Fibroblast of lung (primary cell): Measurements from ENCODE around the gene TMC1. TPM values are rescaled to one million over a fixed set of nuclear protein-coding genes. Genes with fewer than 3 reads are reported as not detected.
A peak's percentile ranks its signal among the peaks of the same experiment; 100 is the strongest.

Experiments
- DNase-seq, 2 donors: peaks; one replicate each; pipeline versions ENCODE4 v3.0.0 to v3.0.0-alpha.2; 2010; ENCODE audit warnings: low read depth in 2 of 2
- H2AFZ ChIP-seq: 2 replicates; pipeline ENCODE4 v1.5.1; 2012; ENCODE audit warnings: low read length, control low read depth, inconsistent platforms
- H3K27ac ChIP-seq: 2 replicates; pipeline ENCODE4 v1.5.1; 2011; ENCODE audit warnings: low read length, control low read depth; ENCODE audit not compliant: insufficient read depth
- H3K27me3 ChIP-seq: 2 replicates; pipeline ENCODE4 v1.5.1; 2011; ENCODE audit warnings: mild to moderate bottlenecking, low read length; ENCODE audit not compliant: control insufficient read depth, insufficient read depth
- H3K36me3 ChIP-seq: 2 replicates; pipeline ENCODE4 v1.5.1; 2011; ENCODE audit warnings: low read length; ENCODE audit not compliant: control insufficient read depth, insufficient read depth
- H3K4me1 ChIP-seq: 2 replicates; pipeline ENCODE4 v1.5.1; 2011; ENCODE audit warnings: low read length; ENCODE audit not compliant: control insufficient read depth, insufficient read depth; ENCODE audit errors: extremely low read depth
- H3K4me2 ChIP-seq: 2 replicates; pipeline ENCODE4 v1.5.1; 2011; ENCODE audit warnings: low read length, control low read depth; ENCODE audit not compliant: insufficient read depth; ENCODE audit errors: extremely low read depth
- H3K4me3 ChIP-seq, 4 experiments: fragments of 200-600 bp in 1 of 4; sonication (generic) in 1 of 4; replicated peaks in 1 of 4; 2 replicates each; pipeline ENCODE4 v1.5.1; 2011 to 2016; ENCODE audit warnings: low read length in 4 of 4, low read depth in 3 of 4, mild to moderate bottlenecking in 3 of 4, control low read depth in 2 of 4, inconsistent platforms in 1 of 4, mixed read lengths in 1 of 4; ENCODE audit not compliant: insufficient read depth in 1 of 4; ENCODE audit errors: control extremely low read depth in 1 of 4
- H3K79me2 ChIP-seq: 2 replicates; pipeline ENCODE4 v1.5.1; 2012; ENCODE audit warnings: mild to moderate bottlenecking, low read length, inconsistent platforms; ENCODE audit not compliant: control insufficient read depth, insufficient read depth
- H3K9ac ChIP-seq: 2 replicates; pipeline ENCODE4 v1.5.1; 2011; ENCODE audit warnings: mild to moderate bottlenecking, low read length, control low read depth; ENCODE audit not compliant: insufficient read depth
- H3K9me3 ChIP-seq: 2 replicates; pipeline ENCODE4 v1.5.1; 2012; ENCODE audit warnings: low read depth, low read length; ENCODE audit not compliant: control insufficient read depth, insufficient read depth
- H4K20me1 ChIP-seq: 2 replicates; pipeline ENCODE4 v1.5.1; 2011; ENCODE audit warnings: low read length; ENCODE audit not compliant: control insufficient read depth, insufficient read depth; ENCODE audit errors: extremely low read depth
- CTCF ChIP-seq, 2 donors: IDR thresholded peaks in 1 of 2; conservative IDR thresholded peaks in 1 of 2; 1 replicate in 1 of 2; 2 replicates in 1 of 2; pipeline ENCODE4 v1.5.1; 2011 to 2012; ENCODE audit warnings: low read length in 2 of 2, control low read depth in 1 of 2, inconsistent platforms in 1 of 2, low read depth in 1 of 2, mild to moderate bottlenecking in 1 of 2
- EZH2 ChIP-seq: IDR thresholded peaks from 2 replicates; pipeline ENCODE4 v1.5.1; 2012; ENCODE audit warnings: low read length, control low read depth, mild to moderate bottlenecking; ENCODE audit errors: missing control alignments
- polyA plus RNA-seq, 2 donors: library from polyadenylated mRNA; depleted of rRNA in 1 of 2; stranded (reverse) in 1 of 2; unstranded in 1 of 2; fragments of >200 nt; gene quantifications; 2 replicates each; pipeline ENCODE4 v1.2.1, GENCODE V29; 2011 to 2012; ENCODE audit warnings: missing spikeins in 1 of 2
- total RNA-seq: library from RNA; depleted of rRNA; stranded (reverse); fragments of >200 nt; gene quantifications from 2 replicates; pipeline ENCODE4 v1.2.1, GENCODE V29; 2014

TMC1 gene
- total and polyA plus RNA-seq, 2 donors (not counting 1 experiment from before 2014, with no cell fraction given): 0.27 to 0.33 TPM

DNA sequence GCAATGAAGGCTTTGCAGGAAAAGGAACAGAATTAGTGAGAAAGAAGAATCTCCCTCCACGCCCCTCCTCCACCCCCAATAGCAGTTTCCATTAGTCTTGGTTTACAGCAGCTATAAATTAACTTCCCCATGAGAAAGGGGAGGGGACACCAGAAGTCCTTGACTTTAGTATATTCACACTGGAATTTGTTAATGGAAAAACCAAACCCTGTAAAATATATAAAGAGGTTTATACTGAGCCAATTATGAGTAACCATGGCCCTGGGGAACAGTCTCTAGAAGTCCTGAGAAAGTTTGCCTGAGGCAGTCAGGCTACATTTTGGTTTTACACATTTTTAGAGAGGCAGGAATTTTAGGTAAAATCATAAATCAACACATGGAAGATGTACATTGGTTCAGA lies 342.9 kb downstream of the TMC1 start:
- no peak overlapping the region for H2AFZ ChIP-seq
- H3K4me3 ChIP-seq: no peak overlapping the region
- H3K4me1 ChIP-seq: no peaks in the 10 kb centered on the region
- H3K9me3 ChIP-seq: no peaks in the 10 kb centered on the region
- no peak overlapping the region for H3K27ac ChIP-seq
- H3K9ac ChIP-seq: no peak overlapping the region
- H3K4me2 ChIP-seq: no peak overlapping the region
- no peak for DNase-seq
- no peaks in the 10 kb centered on the region for H3K27me3 ChIP-seq
- no peaks in the 10 kb centered on the region for H3K79me2 ChIP-seq
- H4K20me1 ChIP-seq: no peaks in the 10 kb centered on the region
- TF ChIP-seq CTCF (conservative IDR thresholded peaks at IDR 0.05 in 1 of 2, IDR thresholded peaks at IDR 0.05 in 1 of 2; ENCODE audit: low read depth in 1 of 2, low read length in 2 of 2): no peak
- TF ChIP-seq EZH2: no peak
- H3K36me3 ChIP-seq: no peaks in the 10 kb centered on the region

GRCh38 chr9:72871685-72872084 lies 350.3 kb downstream of the TMC1 start:
- Histone ChIP-seq H3K79me2 (no peaks in the 10 kb centered on the region), H3K4me2 (peak overlapping the region; percentile 17), H3K9ac (no peak overlapping the region), H2AFZ (peak overlapping the region; percentile 11), H3K4me3 (peak overlapping the region in 3 of 4 experiments; percentile 14 to 55 (median 36)), H3K27ac (no peak overlapping the region), H4K20me1 (no peaks in the 10 kb centered on the region), H3K36me3 (no peaks in the 10 kb centered on the region), H3K27me3 (no peaks in the 10 kb centered on the region), H3K9me3 (no peaks in the 10 kb centered on the region), H3K4me1 (no peaks in the 10 kb centered on the region)
- peak in 1 of 2 donors; percentile 65 for DNase-seq
- peak; percentile 31 to 35 for TF ChIP-seq CTCF (conservative IDR thresholded peaks at IDR 0.05 in 1 of 2, IDR thresholded peaks at IDR 0.05 in 1 of 2; ENCODE audit: low read depth in 1 of 2, low read length in 2 of 2)
- no peak for TF ChIP-seq EZH2

- no peaks in the 10 kb centered on the region for H3K79me2 ChIP-seq
- H3K27me3 ChIP-seq: no peaks in the 10 kb centered on the region
- H3K27ac ChIP-seq: no peak overlapping the region
- no peaks in the 10 kb centered on the region for H3K4me1 ChIP-seq
- no peaks in the 10 kb centered on the region for H3K9me3 ChIP-seq
- H4K20me1 ChIP-seq: no peaks in the 10 kb centered on the region
- no peak overlapping the region for H3K4me2 ChIP-seq
- no peak overlapping the region for H3K4me3 ChIP-seq
- no peaks in the 10 kb centered on the region for H3K36me3 ChIP-seq
- no peak for DNase-seq
- TF ChIP-seq CTCF (conservative IDR thresholded peaks at IDR 0.05 in 1 of 2, IDR thresholded peaks at IDR 0.05 in 1 of 2; ENCODE audit: low read depth in 1 of 2, low read length in 2 of 2) (no peak), EZH2 (no peak)
- H2AFZ ChIP-seq: peak overlapping the region; percentile 21
- H3K9ac ChIP-seq: no peak overlapping the region
These were observed 351.3 kb downstream of the TMC1 start for GRCh38 chr9:72872718-72873117.
